Measurements from ENCODE around the gene MYL11.

Gene MYL11

GRCh38 chr16:30351001-30351441 is 23.6 kb upstream of the MYL11 start:
- DNase-seq (ENCODE audit: low spot score): no peak
- TF ChIP-seq CTCF (conservative IDR thresholded peaks at IDR 0.05; ENCODE audit: low read depth): no peak
- CTCF ChIA-PET: interaction anchor here (0.6 kb wide), 1 partner anchor 52 kb away, joined by 3 read pairs; no protein-coding TSS in a partner anchor
- POLR2A ChIA-PET (ENCODE audit: low non-redundant PET): no interaction called here
- H3K27ac ChIP-seq: peak overlapping the region; percentile 95

DNA sequence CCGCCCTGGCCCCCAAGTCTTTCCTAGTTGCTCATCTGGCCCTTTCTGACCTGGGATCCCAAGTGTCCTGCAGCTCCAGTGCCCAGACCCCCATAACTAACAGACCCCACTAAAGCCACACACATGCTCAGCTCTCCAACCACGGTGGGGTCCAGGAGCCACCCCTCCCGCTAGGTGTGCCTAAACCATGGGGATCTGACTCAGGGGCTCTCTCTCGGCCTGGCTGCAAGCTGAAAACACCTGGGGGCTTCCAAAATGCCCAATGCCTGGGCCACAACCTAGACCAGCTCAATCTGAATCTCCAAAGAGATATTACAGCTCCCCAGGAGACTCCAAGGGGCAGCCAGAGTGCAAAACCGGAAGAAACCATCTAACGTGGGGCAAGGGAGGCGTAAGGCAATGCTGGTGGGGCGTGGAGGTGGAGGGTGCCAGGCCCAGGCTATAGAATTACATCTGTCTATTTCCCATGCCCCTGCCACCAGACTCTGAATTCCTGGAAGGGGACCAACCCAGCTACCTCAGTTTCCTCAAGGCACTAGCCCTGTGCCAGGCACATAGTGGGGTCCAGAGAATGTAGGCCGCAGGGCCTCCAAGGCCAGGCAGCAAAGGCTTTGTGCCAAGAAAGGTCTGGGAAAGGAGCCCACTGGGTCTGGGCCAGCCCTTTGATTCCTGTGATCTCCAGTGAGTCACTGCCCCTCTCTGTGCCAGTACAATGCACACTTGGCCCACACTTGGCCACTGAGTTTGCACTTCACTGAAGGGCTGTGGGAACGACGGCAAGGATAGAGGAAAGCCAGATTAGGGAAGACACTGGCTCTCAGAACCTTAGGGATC is 22.8 kb upstream of the MYL11 start:
- POLR2A ChIA-PET (ENCODE audit: low non-redundant PET): no interaction called here
- no peak for DNase-seq (ENCODE audit: low spot score)

GRCh38 chr16:30352488-30353401 is 21.9 kb upstream of the MYL11 start:
- no peak for TF ChIP-seq CTCF (conservative IDR thresholded peaks at IDR 0.05; ENCODE audit: low read depth)
- ChIA-PET POLR2A (ENCODE audit: low non-redundant PET) (interaction anchor here (0.5 kb wide), 1 partner anchor 166 kb away, joined by 6 read pairs; no protein-coding TSS in a partner anchor), CTCF (interaction anchor here (1.0 kb wide), 1 partner anchor 11 kb away, joined by 4 read pairs; no protein-coding TSS in a partner anchor)
- H3K27ac ChIP-seq: peak overlapping the region; percentile 95
- no peak for DNase-seq (ENCODE audit: low spot score)

More for the DNA sequence above, 22.8 kb upstream of the MYL11 start:
- H3K27ac ChIP-seq: peak overlapping the region; percentile 95
- no peak for TF ChIP-seq CTCF (conservative IDR thresholded peaks at IDR 0.05; ENCODE audit: low read depth)
- CTCF ChIA-PET: interaction anchor here (0.6 kb wide), 1 partner anchor 51 kb away, joined by 3 read pairs; no protein-coding TSS in a partner anchor

GRCh38 chr16:30353438-30354129 is 21.0 kb upstream of the MYL11 start:
- H3K27ac ChIP-seq: peak overlapping the region; percentile 95
- CTCF ChIA-PET: interaction anchor here (1.0 kb wide), 1 partner anchor 12 kb away, joined by 4 read pairs; no protein-coding TSS in a partner anchor
- POLR2A ChIA-PET (ENCODE audit: low non-redundant PET): interaction anchor here (0.5 to 1.3 kb wide), 2 partner anchors 19 to 659 kb away, joined by 4 to 10 read pairs; no protein-coding TSS in a partner anchor
- no peak for TF ChIP-seq CTCF (conservative IDR thresholded peaks at IDR 0.05; ENCODE audit: low read depth)
- no peak for DNase-seq (ENCODE audit: low spot score)

DNA sequence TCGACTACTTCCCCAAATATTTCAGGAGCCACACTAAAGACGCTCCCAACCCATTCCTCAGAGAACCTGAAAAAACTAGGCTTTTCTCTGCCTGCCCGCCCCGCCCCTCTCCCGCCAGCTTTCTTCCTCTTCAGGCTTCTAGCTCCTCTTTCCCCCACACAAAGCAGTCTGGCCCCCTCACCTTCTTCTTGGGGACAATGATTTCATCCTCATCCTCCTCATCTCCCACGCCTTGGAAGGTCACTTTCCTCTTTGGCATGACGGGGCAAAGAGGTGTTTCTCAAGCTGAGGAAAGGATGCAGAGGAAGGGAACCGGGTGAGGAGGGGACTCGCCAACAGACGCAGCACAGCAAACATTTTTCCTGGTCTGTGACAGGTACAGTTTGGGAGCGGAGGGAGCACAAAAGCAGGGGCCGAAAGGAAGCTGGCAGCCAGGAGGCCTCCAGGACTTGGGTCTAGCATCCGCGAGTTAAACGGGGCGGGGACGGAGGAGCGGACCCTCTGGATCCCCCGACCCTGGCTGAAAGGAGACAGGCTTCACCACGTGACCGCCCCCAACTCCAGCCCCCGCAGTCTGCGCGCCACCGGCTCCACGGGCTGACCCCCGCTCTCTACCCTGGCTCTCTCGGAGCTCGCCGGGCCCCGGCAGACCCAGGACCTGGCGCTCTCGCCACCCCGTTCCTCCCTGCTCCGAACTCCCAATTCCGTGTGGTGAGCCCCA is 20.0 kb upstream of the MYL11 start:
- H3K27ac ChIP-seq: peak overlapping the region; percentile 95
- ChIA-PET POLR2A (ENCODE audit: low non-redundant PET) (interaction anchor here (0.5 to 1.3 kb wide), 2 partner anchors 20 to 660 kb away, joined by 4 to 10 read pairs; no protein-coding TSS in a partner anchor), CTCF (interaction anchor here (0.5 to 1.3 kb wide), 3 partner anchors 11 to 283 kb away, joined by 3 to 8 read pairs (median 3); no protein-coding TSS in a partner anchor)
- TF ChIP-seq CTCF (conservative IDR thresholded peaks at IDR 0.05; ENCODE audit: low read depth): no peak
- no peak for DNase-seq (ENCODE audit: low spot score)

Data from RWPE1 (cell line).